ENCODE data around the gene CNN2.

CNN2 gene

DNA sequence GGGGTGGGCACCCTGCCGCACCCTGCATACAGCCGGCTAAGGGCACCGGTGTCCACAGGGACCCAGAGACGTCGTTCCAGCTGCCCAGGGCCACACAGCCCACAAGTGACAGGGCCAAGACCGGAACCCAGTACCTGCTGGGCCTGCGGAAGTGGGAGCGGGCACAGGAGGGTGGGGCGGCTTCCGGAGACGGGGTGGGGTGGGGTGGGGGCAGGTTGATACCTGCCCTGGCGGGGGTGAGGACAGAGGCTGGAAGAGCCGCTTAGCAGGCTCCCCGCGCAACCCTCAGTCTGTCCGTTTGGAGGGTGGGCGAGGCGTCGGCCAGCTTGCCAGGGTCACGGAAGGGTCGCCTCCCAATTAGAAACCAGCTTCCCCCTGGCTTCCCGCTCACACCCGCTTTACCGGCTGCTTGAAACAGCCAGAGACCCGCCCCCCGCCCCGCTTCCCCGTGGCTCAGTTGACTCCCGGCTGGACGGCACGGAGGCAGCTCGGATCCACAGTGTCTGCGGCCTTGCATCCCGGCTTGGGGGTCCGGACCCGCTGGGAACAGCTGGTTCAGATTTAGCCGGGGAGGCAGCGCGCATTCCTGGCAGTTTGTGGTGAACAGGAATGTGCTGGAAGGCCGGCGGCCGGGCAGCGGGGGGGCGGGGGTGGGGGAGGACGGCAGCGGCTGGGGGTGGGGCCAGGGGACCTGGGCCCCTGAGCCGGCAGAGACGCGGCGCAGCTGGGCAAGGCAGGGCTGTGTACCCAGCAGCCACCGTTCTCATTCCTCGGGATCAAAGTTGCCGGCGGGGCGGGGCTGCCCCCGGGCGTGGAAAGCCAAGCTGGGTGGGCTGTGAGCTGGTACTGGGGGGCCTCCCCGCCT lies 1.9 kb downstream of the CNN2 start:
- DNase-seq (ENCODE audit: low read depth) = peak; percentile 95
- peak overlapping the region; percentile 94 for H3K4me3 ChIP-seq (ENCODE audit: control insufficient read depth, low read depth, low read length)
- TF ChIP-seq, protein P1, sequence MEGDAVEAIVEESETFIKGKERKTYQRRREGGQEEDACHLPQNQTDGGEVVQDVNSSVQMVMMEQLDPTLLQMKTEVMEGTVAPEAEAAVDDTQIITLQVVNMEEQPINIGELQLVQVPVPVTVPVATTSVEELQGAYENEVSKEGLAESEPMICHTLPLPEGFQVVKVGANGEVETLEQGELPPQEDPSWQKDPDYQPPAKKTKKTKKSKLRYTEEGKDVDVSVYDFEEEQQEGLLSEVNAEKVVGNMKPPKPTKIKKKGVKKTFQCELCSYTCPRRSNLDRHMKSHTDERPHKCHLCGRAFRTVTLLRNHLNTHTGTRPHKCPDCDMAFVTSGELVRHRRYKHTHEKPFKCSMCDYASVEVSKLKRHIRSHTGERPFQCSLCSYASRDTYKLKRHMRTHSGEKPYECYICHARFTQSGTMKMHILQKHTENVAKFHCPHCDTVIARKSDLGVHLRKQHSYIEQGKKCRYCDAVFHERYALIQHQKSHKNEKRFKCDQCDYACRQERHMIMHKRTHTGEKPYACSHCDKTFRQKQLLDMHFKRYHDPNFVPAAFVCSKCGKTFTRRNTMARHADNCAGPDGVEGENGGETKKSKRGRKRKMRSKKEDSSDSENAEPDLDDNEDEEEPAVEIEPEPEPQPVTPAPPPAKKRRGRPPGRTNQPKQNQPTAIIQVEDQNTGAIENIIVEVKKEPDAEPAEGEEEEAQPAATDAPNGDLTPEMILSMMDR (conservative IDR thresholded peaks at IDR 0.05; ENCODE audit: control insufficient read depth, insufficient read depth, low read depth, low read length) = no peak

- H3K4me3 ChIP-seq (ENCODE audit: control insufficient read depth, low read depth, low read length) = no peak overlapping the region
- TF ChIP-seq, protein P1 (conservative IDR thresholded peaks at IDR 0.05; ENCODE audit: control insufficient read depth, insufficient read depth, low read depth, low read length) = no peak
- no peak for DNase-seq (ENCODE audit: low read depth)
Measured at GRCh38 chr19:1032264-1032867, 6.0 kb downstream of the CNN2 start.

DNA sequence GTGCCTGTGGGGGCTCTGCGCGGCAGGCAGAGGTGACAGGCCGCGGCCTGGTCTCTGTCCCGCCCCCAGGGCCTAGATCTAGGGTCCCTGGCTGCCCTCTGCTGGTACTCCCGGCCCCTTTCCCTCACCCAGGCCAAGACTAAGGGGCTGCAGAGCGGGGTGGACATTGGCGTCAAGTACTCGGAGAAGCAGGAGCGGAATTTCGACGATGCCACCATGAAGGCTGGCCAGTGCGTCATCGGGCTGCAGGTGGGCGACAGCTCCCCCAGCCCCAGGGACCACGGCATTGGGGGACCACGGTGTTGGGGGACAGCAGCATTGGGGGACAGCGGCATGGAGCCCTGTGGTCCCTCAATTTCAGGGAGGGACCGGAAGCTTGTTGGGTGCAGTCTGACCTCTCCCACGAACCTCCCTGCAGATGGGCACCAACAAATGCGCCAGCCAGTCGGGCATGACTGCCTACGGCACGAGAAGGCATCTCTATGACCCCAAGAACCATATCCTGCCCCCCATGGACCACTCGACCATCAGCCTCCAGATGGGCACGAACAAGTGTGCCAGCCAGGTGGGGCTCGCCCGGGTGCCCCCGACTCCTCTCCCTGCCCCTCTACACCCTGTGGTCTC lies 9.7 kb downstream of the CNN2 start:
- TF ChIP-seq, protein P1 (conservative IDR thresholded peaks at IDR 0.05; ENCODE audit: control insufficient read depth, insufficient read depth, low read depth, low read length) = no peak
- no peak overlapping the region for H3K4me3 ChIP-seq (ENCODE audit: control insufficient read depth, low read depth, low read length)
- no peak for DNase-seq (ENCODE audit: low read depth)

- H3K4me3 ChIP-seq (ENCODE audit: control insufficient read depth, low read depth, low read length) = no peak overlapping the region
- TF ChIP-seq, protein P1 (conservative IDR thresholded peaks at IDR 0.05; ENCODE audit: control insufficient read depth, insufficient read depth, low read depth, low read length) = no peak
- no peak for DNase-seq (ENCODE audit: low read depth)
Measured at GRCh38 chr19:1037621-1038064, 11.2 kb downstream of the CNN2 start.

GRCh38 chr19:1038978-1039645 lies 12.7 kb downstream of the CNN2 start:
- DNase-seq (ENCODE audit: low read depth) = no peak
- TF ChIP-seq, protein P1 (conservative IDR thresholded peaks at IDR 0.05; ENCODE audit: control insufficient read depth, insufficient read depth, low read depth, low read length) = no peak
- peak overlapping the region; percentile 17 for H3K4me3 ChIP-seq (ENCODE audit: control insufficient read depth, low read depth, low read length)

Measured in fibroblast of mammary gland (primary cell).